GM12873 (cell line): ENCODE measurements around the gene AIP.

Experiments
- CTCF ChIP-seq: IDR thresholded peaks from 2 replicates; pipeline ENCODE4 v1.5.1; 2012; ENCODE audit warnings: low read depth, mild to moderate bottlenecking, moderate library complexity, low read length, control low read depth; ENCODE audit not compliant: insufficient read depth; ENCODE audit errors: missing control alignments

Gene AIP

GRCh38 chr11:67519726-67520125 is 36.9 kb downstream of the AIP start:
- no peak for TF ChIP-seq CTCF

- no peak for TF ChIP-seq CTCF
These were observed 38.3 kb downstream of the AIP start for GRCh38 chr11:67520856-67521824.

GRCh38 chr11:67521924-67522323 is 39.1 kb downstream of the AIP start:
- no peak for TF ChIP-seq CTCF

GRCh38 chr11:67522338-67522737 is 39.5 kb downstream of the AIP start:
- no peak for TF ChIP-seq CTCF

GRCh38 chr11:67522844-67523555 is 40.2 kb downstream of the AIP start, which contains the start of gene CABP2:
Gene CABP2, minus strand, starts transcription at chr11:67523446. Its CDS starts 120 bp downstream, at chr11:67523326.
- TF ChIP-seq CTCF = no peak

GRCh38 chr11:67523556-67524479 is 41.0 kb downstream of the AIP start:
- TF ChIP-seq CTCF = no peak
